Muscle layer of colon (tissue), 2 donors: ENCODE results near the gene CDC42EP2.

ENCODE experiments used
- H3K27ac ChIP-seq: one replicate; pipeline ENCODE4 v1.7.0; 2013; ENCODE audit warnings: low read depth, mild to moderate bottlenecking, low read length, moderate library complexity
- H3K27me3 ChIP-seq, 2 donors: one replicate each; pipeline ENCODE4 v1.7.0; 2013; ENCODE audit warnings: low read length in 2 of 2, mild to moderate bottlenecking in 2 of 2; ENCODE audit not compliant: insufficient read depth in 2 of 2, control insufficient read depth in 1 of 2
- H3K36me3 ChIP-seq: one replicate; pipeline ENCODE4 v1.7.0; 2013; ENCODE audit warnings: mild to moderate bottlenecking, low read length; ENCODE audit not compliant: insufficient read depth
- H3K4me1 ChIP-seq: one replicate; pipeline ENCODE4 v1.7.0; 2013; ENCODE audit warnings: mild to moderate bottlenecking, low read length; ENCODE audit not compliant: insufficient read depth
- H3K4me3 ChIP-seq, 2 donors: one replicate each; pipeline ENCODE4 v1.7.0; 2013; ENCODE audit warnings: low read length in 2 of 2, low read depth in 1 of 2, mild to moderate bottlenecking in 1 of 2, moderate library complexity in 1 of 2
- H3K9ac ChIP-seq: one replicate; pipeline ENCODE4 v1.7.0; 2013; ENCODE audit warnings: low read length
- H3K9me3 ChIP-seq: one replicate; pipeline ENCODE4 v1.7.0; 2013; ENCODE audit warnings: mild to moderate bottlenecking, low read length
- donor health status: abdominal sarcoma.
- donor health status: Adenocarcinoma of cecum.

Gene CDC42EP2

GRCh38 chr11:65300621-65301275 is 13.9 kb upstream of the CDC42EP2 start:
- Histone ChIP-seq H3K27ac (peak overlapping the region; percentile 12), H3K9ac (no peak overlapping the region), H3K4me1 (peaks cover 71% of the 10 kb centered on the region)

DNA sequence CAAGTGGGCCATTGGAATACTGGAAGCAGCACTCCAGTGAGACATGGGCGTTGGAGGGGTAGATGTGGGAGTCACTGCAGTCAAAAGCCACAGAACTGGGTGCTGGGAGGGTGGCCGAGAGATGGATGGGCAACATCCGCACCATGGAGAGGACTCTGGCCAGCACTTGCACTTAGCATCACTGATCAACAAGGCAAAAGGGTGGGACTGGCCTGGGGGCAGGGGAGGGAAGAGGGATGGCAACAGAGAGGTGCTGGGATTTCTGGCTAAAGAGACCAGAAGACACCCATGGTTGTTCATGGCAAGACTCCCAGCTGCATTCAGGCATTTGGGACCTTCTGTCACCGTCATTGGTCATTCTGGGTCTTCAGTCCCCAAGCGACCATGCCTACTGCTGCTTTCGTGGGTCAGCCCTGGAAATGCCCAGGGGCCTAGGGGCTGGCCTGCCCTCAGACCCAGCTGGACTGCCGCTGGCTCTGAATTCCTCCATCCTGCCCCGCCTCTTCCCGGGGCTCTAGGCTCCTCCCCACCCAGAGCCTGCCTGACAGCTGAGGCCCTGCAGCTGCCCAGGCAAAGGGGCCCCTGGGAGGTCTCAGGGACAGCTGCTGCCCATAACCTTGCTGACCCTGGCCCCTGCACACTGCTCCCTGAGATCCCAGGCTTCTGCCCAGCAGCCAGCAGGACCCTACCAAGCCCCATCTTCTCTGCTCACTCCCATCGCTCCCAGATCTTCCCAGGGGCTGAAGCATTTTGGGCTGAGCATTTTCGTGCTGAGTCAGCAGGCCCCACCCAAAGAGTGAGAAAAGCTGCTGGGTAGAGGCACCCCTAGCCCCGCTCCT is 13.0 kb upstream of the CDC42EP2 start:
- no peaks in the 10 kb centered on the region for H3K9me3 ChIP-seq
- H3K27me3 ChIP-seq, result no peaks in the 10 kb centered on the region
- H3K4me1 ChIP-seq, result peaks cover 67% of the 10 kb centered on the region
- H3K9ac ChIP-seq, result no peak overlapping the region
- H3K27ac ChIP-seq, result peak overlapping the region; percentile 16
- peak overlapping the region in 1 of 2 donors; percentile 23 for H3K4me3 ChIP-seq
- peaks cover 3% of the 10 kb centered on the region for H3K36me3 ChIP-seq

More at GRCh38 chr11:65300621-65301275, 13.9 kb upstream of the CDC42EP2 start:
- Histone ChIP-seq H3K4me3 (no peak overlapping the region), H3K36me3 (peaks cover 3% of the 10 kb centered on the region), H3K9me3 (no peaks in the 10 kb centered on the region), H3K27me3 (no peaks in the 10 kb centered on the region)

GRCh38 chr11:65303555-65303954 is 11.1 kb upstream of the CDC42EP2 start:
- Histone ChIP-seq H3K27ac (no peak overlapping the region), H3K4me1 (peaks cover 49% of the 10 kb centered on the region)

GRCh38 chr11:65304110-65304509 is 10.6 kb upstream of the CDC42EP2 start:
- H3K36me3 ChIP-seq, result peaks cover 3% of the 10 kb centered on the region
- H3K27me3 ChIP-seq, result no peaks in the 10 kb centered on the region
- H3K4me1 ChIP-seq, result peaks cover 48% of the 10 kb centered on the region
- no peak overlapping the region for H3K9ac ChIP-seq
- no peak overlapping the region for H3K27ac ChIP-seq
- no peak overlapping the region for H3K4me3 ChIP-seq
- no peaks in the 10 kb centered on the region for H3K9me3 ChIP-seq

More at GRCh38 chr11:65303555-65303954, 11.1 kb upstream of the CDC42EP2 start:
- H3K9ac ChIP-seq, result no peak overlapping the region
- H3K27me3 ChIP-seq, result no peaks in the 10 kb centered on the region
- peaks cover 3% of the 10 kb centered on the region for H3K36me3 ChIP-seq
- H3K4me3 ChIP-seq, result no peak overlapping the region
- no peaks in the 10 kb centered on the region for H3K9me3 ChIP-seq

GRCh38 chr11:65304613-65305012 is 10.1 kb upstream of the CDC42EP2 start:
- H3K27me3 ChIP-seq, result no peaks in the 10 kb centered on the region
- H3K9me3 ChIP-seq, result no peaks in the 10 kb centered on the region
- peak overlapping the region; percentile 45 for H3K27ac ChIP-seq
- no peak overlapping the region for H3K4me3 ChIP-seq
- H3K36me3 ChIP-seq, result peaks cover 3% of the 10 kb centered on the region
- H3K4me1 ChIP-seq, result peaks cover 43% of the 10 kb centered on the region
- no peak overlapping the region for H3K9ac ChIP-seq

DNA sequence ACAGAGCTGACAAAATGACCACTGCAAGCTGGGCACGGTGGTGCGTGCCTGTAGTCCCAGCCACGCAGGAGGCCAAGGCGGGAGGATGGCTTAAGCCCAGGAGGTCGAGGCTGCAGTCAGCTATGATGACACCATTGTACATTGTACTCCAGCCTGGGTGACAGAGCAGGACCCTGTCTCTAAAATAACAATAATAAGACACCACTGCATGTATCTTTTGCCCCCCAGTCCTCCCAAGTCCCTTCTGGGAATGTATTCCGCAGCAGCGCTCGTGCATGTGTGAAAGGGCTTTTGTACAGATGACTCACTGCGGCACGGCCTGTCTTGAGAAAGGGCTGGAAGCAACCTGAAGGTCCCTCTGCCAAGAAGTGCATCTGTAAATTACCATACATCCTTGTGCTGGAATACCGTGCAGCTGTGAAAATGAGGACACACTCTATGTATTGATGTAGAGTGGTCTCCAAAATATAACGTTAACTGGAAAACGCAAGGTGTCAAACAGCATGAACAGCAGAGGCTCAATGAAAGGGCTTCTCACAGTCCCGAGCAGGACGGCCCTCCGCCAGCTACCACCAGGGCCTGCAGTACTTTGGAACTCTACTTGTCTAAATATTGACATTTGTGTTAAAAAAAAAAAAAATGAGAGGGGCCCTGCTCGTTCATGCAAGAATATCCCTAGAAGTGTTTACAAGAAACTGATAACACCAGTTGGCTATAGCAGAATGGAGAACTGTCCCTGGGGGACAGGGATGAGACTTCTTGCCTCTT is 9.0 kb upstream of the CDC42EP2 start:
- no peak overlapping the region for H3K9ac ChIP-seq
- H3K4me1 ChIP-seq, result peaks cover 42% of the 10 kb centered on the region
- peak overlapping the region; percentile 45 for H3K27ac ChIP-seq
- H3K9me3 ChIP-seq, result no peaks in the 10 kb centered on the region
- H3K36me3 ChIP-seq, result peaks cover 3% of the 10 kb centered on the region
- no peaks in the 10 kb centered on the region for H3K27me3 ChIP-seq
- no peak overlapping the region for H3K4me3 ChIP-seq

DNA sequence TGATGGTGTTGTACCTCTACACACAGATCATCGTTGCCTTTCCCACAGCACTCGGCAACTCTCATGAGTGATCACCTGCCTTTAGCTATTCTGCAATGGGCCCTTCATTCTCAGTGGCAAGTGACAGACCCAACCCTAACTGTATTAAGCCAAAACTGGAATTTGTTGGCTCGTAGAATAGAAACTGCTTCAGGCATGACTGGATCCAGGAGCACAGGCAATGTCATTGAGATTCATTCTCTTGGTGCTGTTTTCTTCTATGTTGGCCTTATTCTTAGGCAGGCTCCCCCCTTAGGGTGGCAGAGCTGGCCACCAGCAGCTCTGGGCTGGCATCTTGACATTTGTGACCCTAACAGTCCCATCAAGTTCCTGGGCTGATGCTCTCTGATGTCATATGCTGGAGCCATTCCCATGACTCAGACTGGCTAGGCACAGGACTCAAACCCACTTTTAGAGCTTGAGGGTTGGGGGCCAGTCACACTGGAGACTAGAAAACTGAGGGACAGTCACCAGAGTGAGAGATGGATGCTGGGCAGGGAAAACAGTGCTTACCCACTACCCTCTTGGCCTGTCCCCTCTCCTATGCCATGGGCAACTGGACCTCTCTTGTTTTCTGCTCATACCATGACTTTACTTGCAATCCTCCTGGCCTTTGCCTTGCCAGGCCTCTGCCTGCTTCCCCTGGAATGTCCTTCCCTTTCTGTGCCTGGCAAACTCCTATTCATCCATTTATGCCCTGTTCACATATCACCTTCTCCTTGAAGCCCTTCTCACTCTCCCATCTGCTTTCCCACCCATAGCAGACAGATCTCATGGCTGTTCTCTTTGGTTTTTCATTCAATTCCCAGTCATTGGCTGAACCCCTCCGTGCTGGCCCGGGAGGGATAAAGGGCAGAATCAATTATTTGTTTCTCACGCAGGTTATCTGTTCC is 7.1 kb upstream of the CDC42EP2 start:
- peaks cover 38% of the 10 kb centered on the region for H3K4me1 ChIP-seq

GRCh38 chr11:65308281-65308891 is 6.3 kb upstream of the CDC42EP2 start:
- no peak overlapping the region for H3K9ac ChIP-seq
- H3K4me3 ChIP-seq, result no peak overlapping the region
- H3K27me3 ChIP-seq, result no peaks in the 10 kb centered on the region
- peak overlapping the region; percentile 10 for H3K27ac ChIP-seq
- H3K36me3 ChIP-seq, result no peaks in the 10 kb centered on the region
- H3K9me3 ChIP-seq, result no peaks in the 10 kb centered on the region
- peaks cover 42% of the 10 kb centered on the region for H3K4me1 ChIP-seq

More for the DNA sequence above, 7.1 kb upstream of the CDC42EP2 start:
- Histone ChIP-seq H3K9me3 (no peaks in the 10 kb centered on the region), H3K36me3 (peaks cover 1% of the 10 kb centered on the region), H3K9ac (no peak overlapping the region), H3K27me3 (no peaks in the 10 kb centered on the region), H3K4me3 (no peak overlapping the region), H3K27ac (peak overlapping the region; percentile 10)

GRCh38 chr11:65309006-65309405 is 5.7 kb upstream of the CDC42EP2 start:
- H3K9me3 ChIP-seq, result no peaks in the 10 kb centered on the region
- H3K9ac ChIP-seq, result no peak overlapping the region
- no peak overlapping the region for H3K4me3 ChIP-seq
- H3K4me1 ChIP-seq, result peaks cover 48% of the 10 kb centered on the region
- H3K27ac ChIP-seq, result no peak overlapping the region
- H3K27me3 ChIP-seq, result no peaks in the 10 kb centered on the region
- no peaks in the 10 kb centered on the region for H3K36me3 ChIP-seq

DNA sequence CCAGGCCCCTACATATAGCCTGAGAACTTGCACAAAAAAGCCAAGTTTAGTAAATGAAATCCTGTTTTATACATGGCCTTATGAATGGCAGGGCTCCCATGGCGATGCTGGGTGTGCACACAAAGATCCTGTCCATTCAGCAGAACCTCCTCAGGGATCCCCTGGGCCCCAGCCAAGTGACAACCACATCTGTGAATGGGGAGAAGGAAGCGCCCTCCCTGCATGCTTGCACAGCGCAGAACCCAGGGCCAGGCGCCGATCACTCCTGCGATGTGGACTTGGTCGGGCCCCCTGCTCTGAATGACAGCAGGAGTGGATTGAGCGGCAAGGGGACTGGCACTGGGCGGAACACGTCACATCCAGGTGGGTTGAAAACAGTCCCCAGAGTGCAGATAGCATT is 4.5 kb upstream of the CDC42EP2 start:
- Histone ChIP-seq H3K27me3 (no peaks in the 10 kb centered on the region), H3K9ac (no peak overlapping the region), H3K4me1 (peaks cover 48% of the 10 kb centered on the region), H3K4me3 (no peak overlapping the region), H3K36me3 (no peaks in the 10 kb centered on the region), H3K27ac (no peak overlapping the region), H3K9me3 (no peaks in the 10 kb centered on the region)
